Endothelial cell of umbilical vein (primary cell): Measurements from ENCODE around the gene INSYN2B.

Source experiments
- EZH2 ChIP-seq: IDR thresholded peaks from 2 replicates; pipeline ENCODE4 v1.6.1; 2012; ENCODE audit warnings: borderline replicate concordance, low read depth, mild to moderate bottlenecking, moderate library complexity, low read length, inconsistent platforms; ENCODE audit not compliant: severe bottlenecking
- FOS ChIP-seq: IDR thresholded peaks from 2 replicates; pipeline ENCODE4 v1.6.1; 2011; ENCODE audit warnings: mild to moderate bottlenecking, low read length, moderate library complexity, borderline replicate concordance; ENCODE audit not compliant: insufficient read depth
- GATA2 ChIP-seq: IDR thresholded peaks from 2 replicates; pipeline ENCODE4 v1.7.0; 2011; ENCODE audit warnings: low read depth, mild to moderate bottlenecking, moderate library complexity, mixed read lengths, low read length; ENCODE audit not compliant: insufficient read length, insufficient read depth
- JUN ChIP-seq: IDR thresholded peaks from 2 replicates; pipeline ENCODE4 v1.6.1; 2011; ENCODE audit warnings: borderline replicate concordance, low read depth; ENCODE audit not compliant: insufficient read length, insufficient read depth
- MYC ChIP-seq: IDR thresholded peaks from one replicate; pipeline ENCODE4 v1.6.1; 2011; ENCODE audit warnings: mild to moderate bottlenecking, low read depth, low read length
- POLR2A ChIP-seq: IDR thresholded peaks from 2 replicates; pipeline ENCODE4 v1.6.1; 2012; ENCODE audit warnings: low read depth, mild to moderate bottlenecking, control low read depth, low read length
- POLR2AphosphoS5 ChIP-seq: IDR thresholded peaks from 2 replicates; pipeline ENCODE4 v1.6.1; 2012; ENCODE audit warnings: low read depth, mild to moderate bottlenecking, control low read depth, low read length, moderate library complexity; ENCODE audit not compliant: insufficient read depth
- TF ChIP-seq, protein P1 (sequence below), 2 donors: IDR thresholded peaks; 1 replicate in 1 of 2; 2 replicates in 1 of 2; pipeline ENCODE4 v1.5.1; 2011; ENCODE audit warnings: low read length in 2 of 2, mild to moderate bottlenecking in 2 of 2, moderate library complexity in 2 of 2, control low read depth in 1 of 2, inconsistent platforms in 1 of 2, low read depth in 1 of 2; ENCODE audit not compliant: insufficient read depth in 1 of 2; ENCODE audit errors: extremely low read depth in 1 of 2
- TF ChIP-seq, protein P2 (sequence below): IDR thresholded peaks from 2 replicates; pipeline ENCODE4 v1.6.1; 2011; ENCODE audit not compliant: insufficient read depth, insufficient read length

DNA sequence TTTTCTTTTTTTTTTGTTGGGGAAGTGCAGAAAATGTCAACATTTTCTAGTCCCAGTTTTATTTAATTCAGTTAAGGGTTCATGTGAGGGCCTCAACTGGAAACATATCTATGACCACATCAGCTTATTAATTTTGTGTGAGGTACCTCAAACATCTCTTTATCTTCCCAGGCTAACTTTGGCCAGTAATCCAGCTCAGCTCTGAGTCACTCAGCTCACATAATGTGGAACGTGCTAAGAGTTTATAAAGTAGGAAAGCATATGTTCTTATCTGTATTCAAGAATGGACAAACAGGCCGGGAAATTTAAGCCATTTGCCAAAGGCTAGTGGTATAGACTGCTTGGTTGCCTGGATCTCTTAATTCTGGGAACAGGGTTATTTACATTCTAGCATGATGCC, 118.4 kb downstream of the INSYN2B start:
- TF ChIP-seq POLR2AphosphoS5: no peak
- TF ChIP-seq, protein P1, sequence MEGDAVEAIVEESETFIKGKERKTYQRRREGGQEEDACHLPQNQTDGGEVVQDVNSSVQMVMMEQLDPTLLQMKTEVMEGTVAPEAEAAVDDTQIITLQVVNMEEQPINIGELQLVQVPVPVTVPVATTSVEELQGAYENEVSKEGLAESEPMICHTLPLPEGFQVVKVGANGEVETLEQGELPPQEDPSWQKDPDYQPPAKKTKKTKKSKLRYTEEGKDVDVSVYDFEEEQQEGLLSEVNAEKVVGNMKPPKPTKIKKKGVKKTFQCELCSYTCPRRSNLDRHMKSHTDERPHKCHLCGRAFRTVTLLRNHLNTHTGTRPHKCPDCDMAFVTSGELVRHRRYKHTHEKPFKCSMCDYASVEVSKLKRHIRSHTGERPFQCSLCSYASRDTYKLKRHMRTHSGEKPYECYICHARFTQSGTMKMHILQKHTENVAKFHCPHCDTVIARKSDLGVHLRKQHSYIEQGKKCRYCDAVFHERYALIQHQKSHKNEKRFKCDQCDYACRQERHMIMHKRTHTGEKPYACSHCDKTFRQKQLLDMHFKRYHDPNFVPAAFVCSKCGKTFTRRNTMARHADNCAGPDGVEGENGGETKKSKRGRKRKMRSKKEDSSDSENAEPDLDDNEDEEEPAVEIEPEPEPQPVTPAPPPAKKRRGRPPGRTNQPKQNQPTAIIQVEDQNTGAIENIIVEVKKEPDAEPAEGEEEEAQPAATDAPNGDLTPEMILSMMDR (IDR thresholded peaks at IDR 0.05; ENCODE audit: extremely low read depth in 1 of 2, insufficient read depth in 1 of 2, low read depth in 1 of 2, low read length in 2 of 2): no peak
- no peak for TF ChIP-seq JUN
- TF ChIP-seq POLR2A: no peak
- TF ChIP-seq MYC: no peak
- TF ChIP-seq EZH2: no peak
- TF ChIP-seq, protein P2, sequence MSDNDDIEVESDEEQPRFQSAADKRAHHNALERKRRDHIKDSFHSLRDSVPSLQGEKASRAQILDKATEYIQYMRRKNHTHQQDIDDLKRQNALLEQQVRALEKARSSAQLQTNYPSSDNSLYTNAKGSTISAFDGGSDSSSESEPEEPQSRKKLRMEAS: no peak
- TF ChIP-seq FOS: no peak
- no peak for TF ChIP-seq GATA2
